SU-DHL-6 (cell line): ENCODE measurements around the gene DDIT4L.

Experiments used
- H2AFZ ChIP-seq: fragments of 200-600 bp; sonication (generic); 2 replicates; pipeline ENCODE4 v1.6.1; 2014; ENCODE audit warnings: low read depth, mild to moderate bottlenecking, moderate library complexity, mixed read lengths, antibody characterized with exemption, low read length; ENCODE audit not compliant: severe bottlenecking
- H3F3A ChIP-seq: fragments of 200-600 bp; shearing (Covaris generic); 2 replicates; pipeline ENCODE4 v1.6.0; 2016; ENCODE audit warnings: antibody characterized with exemption, mild to moderate bottlenecking; ENCODE audit not compliant: insufficient read depth
- H3K27ac ChIP-seq: fragments of 200-600 bp; sonication (generic); 2 replicates; pipeline ENCODE4 v1.5.1; 2016; ENCODE audit warnings: low read depth, mild to moderate bottlenecking, low read length, moderate library complexity, mixed read lengths
- H3K27me3 ChIP-seq: fragments of 200-600 bp; sonication (generic), shearing (Covaris generic); 2 replicates; pipeline ENCODE4 v1.6.0; 2014; ENCODE audit warnings: mild to moderate bottlenecking, low read length
- H3K36me3 ChIP-seq: fragments of 200-600 bp; sonication (generic); 2 replicates; pipeline ENCODE4 v1.6.1; 2014; ENCODE audit warnings: mild to moderate bottlenecking, low read length, mixed read lengths
- H3K4me2 ChIP-seq: fragments of 300-600, 200-600 bp; shearing (Covaris generic), sonication (generic); 2 replicates; pipeline ENCODE4 v1.6.0; 2014; ENCODE audit warnings: low read length, low read depth, mild to moderate bottlenecking; ENCODE audit not compliant: poor library complexity, severe bottlenecking
- H3K4me3 ChIP-seq: fragments of 200-600 bp; sonication (generic); 2 replicates; pipeline ENCODE4 v1.5.1; 2014; ENCODE audit warnings: antibody characterized with exemption, low read length, mild to moderate bottlenecking, mixed read lengths; ENCODE audit not compliant: insufficient read depth, poor library complexity, severe bottlenecking
- H3K79me2 ChIP-seq: fragments of 200-600 bp; sonication (generic); 2 replicates; pipeline ENCODE4 v1.6.1; 2014; ENCODE audit warnings: mild to moderate bottlenecking, low read length, moderate library complexity; ENCODE audit not compliant: insufficient read depth
- H3K9ac ChIP-seq: fragments of 200-600 bp; sonication (generic); 2 replicates; pipeline ENCODE4 v1.7.0; 2014; ENCODE audit warnings: mild to moderate bottlenecking, low read length
- H3K9me2 ChIP-seq: fragments of 200-600 bp; sonication (generic); replicated peaks from 2 replicates; pipeline ENCODE4 v1.6.1; 2014; ENCODE audit warnings: low read length; ENCODE audit not compliant: insufficient read depth
- H3K9me3 ChIP-seq: fragments of 200-600 bp; sonication (generic); 2 replicates; pipeline ENCODE4 v1.6.1; 2014; ENCODE audit warnings: low read length, mixed read lengths; ENCODE audit not compliant: insufficient read depth
- H4K20me1 ChIP-seq: fragments of 200-600 bp; sonication (generic); 2 replicates; pipeline ENCODE4 v1.6.1; 2014; ENCODE audit warnings: low read depth, mild to moderate bottlenecking, antibody characterized with exemption, low read length, moderate library complexity, mixed read lengths
- CTCF ChIP-seq: fragments of 200-600 bp; sonication (generic); IDR thresholded peaks from one replicate; pipeline ENCODE4 v1.5.1; 2017; ENCODE audit warnings: antibody characterized with exemption, mild to moderate bottlenecking, low read length, moderate library complexity; ENCODE audit not compliant: insufficient read depth, poor library complexity, severe bottlenecking
- EZH2phosphoT487 ChIP-seq: fragments of 200-600 bp; sonication (generic), shearing (Covaris generic); conservative IDR thresholded peaks from 2 replicates; pipeline ENCODE4 v1.6.1; 2018; ENCODE audit warnings: mild to moderate bottlenecking, antibody characterized with exemption, low read length, moderate library complexity, mixed read lengths

DDIT4L gene

GRCh38 chr4:100224160-100224559 is 33.9 kb upstream of the DDIT4L start:
- Histone ChIP-seq H3K9me3 (peaks cover 3% of the 10 kb centered on the region; the same call in 1 of the 2 replicates), H3F3A (no peaks in the 10 kb centered on the region), H2AFZ (no peak overlapping the region), H3K27me3 (no peaks in the 10 kb centered on the region), H3K4me2 (no peak overlapping the region), H3K9me2 (no peaks in the 10 kb centered on the region), H3K79me2 (no peaks in the 10 kb centered on the region), H3K36me3 (no peaks in the 10 kb centered on the region), H3K9ac (no peak overlapping the region), H4K20me1 (no peaks in the 10 kb centered on the region), H3K27ac (no peak overlapping the region), H3K4me3 (no peak overlapping the region)
- no peak for TF ChIP-seq EZH2phosphoT487
- no peak for TF ChIP-seq CTCF

GRCh38 chr4:100208964-100209363 is 18.7 kb upstream of the DDIT4L start:
- Histone ChIP-seq H3K36me3 (no peaks in the 10 kb centered on the region), H3K4me3 (no peak overlapping the region), H3K79me2 (no peaks in the 10 kb centered on the region), H3K4me2 (peak overlapping the region; percentile 12), H2AFZ (no peak overlapping the region), H3K27ac (no peak overlapping the region), H3K27me3 (no peaks in the 10 kb centered on the region), H3K9me2 (no peaks in the 10 kb centered on the region), H3K9ac (no peak overlapping the region), H3F3A (no peaks in the 10 kb centered on the region), H4K20me1 (no peaks in the 10 kb centered on the region), H3K9me3 (no peaks in the 10 kb centered on the region)
- TF ChIP-seq CTCF (no peak), EZH2phosphoT487 (no peak)

- Histone ChIP-seq H3K9me3 (no peaks in the 10 kb centered on the region), H3K4me2 (peak overlapping the region; percentile 12), H3K9me2 (no peaks in the 10 kb centered on the region), H3K27me3 (no peaks in the 10 kb centered on the region), H3K36me3 (no peaks in the 10 kb centered on the region), H3K9ac (no peak overlapping the region), H3K4me3 (no peak overlapping the region), H3F3A (no peaks in the 10 kb centered on the region), H4K20me1 (no peaks in the 10 kb centered on the region), H2AFZ (no peak overlapping the region), H3K27ac (no peak overlapping the region), H3K79me2 (no peaks in the 10 kb centered on the region)
- TF ChIP-seq CTCF (no peak), EZH2phosphoT487 (no peak)
Measured at GRCh38 chr4:100208459-100208858, 18.2 kb upstream of the DDIT4L start.

GRCh38 chr4:100206850-100207249 is 16.6 kb upstream of the DDIT4L start:
- H3F3A ChIP-seq, result no peaks in the 10 kb centered on the region
- H4K20me1 ChIP-seq, result no peaks in the 10 kb centered on the region
- no peaks in the 10 kb centered on the region for H3K27me3 ChIP-seq
- TF ChIP-seq EZH2phosphoT487, result no peak
- TF ChIP-seq CTCF, result no peak
- no peak overlapping the region for H3K27ac ChIP-seq
- H3K36me3 ChIP-seq, result no peaks in the 10 kb centered on the region
- H2AFZ ChIP-seq, result no peak overlapping the region
- H3K4me3 ChIP-seq, result no peak overlapping the region
- H3K4me2 ChIP-seq, result no peak overlapping the region
- no peaks in the 10 kb centered on the region for H3K9me2 ChIP-seq
- no peaks in the 10 kb centered on the region for H3K9me3 ChIP-seq
- H3K9ac ChIP-seq, result no peak overlapping the region
- no peaks in the 10 kb centered on the region for H3K79me2 ChIP-seq
